Ovary (tissue), 3 donors: ENCODE results near the gene PGM5.
"Not testable (repeated sequence)": the region's sequence is repeated elsewhere in the genome, so short reads cannot be mapped to it uniquely, and the experiment has no call there.

Experiments
- CTCF ChIP-seq, 3 donors: fragments of 450-650 bp in 2 of 3; fragments of 200-600 bp in 1 of 3; IDR thresholded peaks; one replicate each; pipeline versions ENCODE4 v1.5.1 to v1.8.0; 2016 to 2022; ENCODE audit warnings: antibody characterized with exemption in 3 of 3, mild to moderate bottlenecking in 1 of 3
- EP300 ChIP-seq: sonication (generic); formaldehyde crosslinking; IDR thresholded peaks from one replicate; pipeline ENCODE4 v1.6.1; 2017; ENCODE audit warnings: antibody characterized with exemption
- POLR2A ChIP-seq: fragments of 450-650 bp; IDR thresholded peaks from one replicate; pipeline ENCODE4 v1.6.1; 2017; ENCODE audit warnings: antibody characterized with exemption, mild to moderate bottlenecking, moderate library complexity
- donor health status: DM: no; HTN: no; CAD: no.

- not testable (repeated sequence) for TF ChIP-seq POLR2A; CTCF (IDR thresholded peaks at IDR 0.05); EP300
Observed at GRCh38 chr9:68377723-68378122, 21.3 kb downstream of the PGM5 start.
